ENCODE data around the gene OTUD5. TPM values are rescaled to one million over a fixed set of nuclear protein-coding genes. Genes with fewer than 3 reads are reported as not detected.
"Not testable (repeated sequence)": the region's sequence is repeated elsewhere in the genome, so short reads cannot be mapped to it uniquely, and the experiment has no call there.

Gene OTUD5
- total RNA-seq, 2 donors from 2014 or later: 50.3 to 56.5 TPM

- H3K4me1 Mint-ChIP-seq: no peaks in the 10 kb centered on the region
- DNase-seq: no peak
- no peak overlapping the region for H3K9ac ChIP-seq (ENCODE audit: extremely low read depth, low read length, poor library complexity, severe bottlenecking)
- H3K27ac Mint-ChIP-seq: no peak overlapping the region
- H3K9me3 Mint-ChIP-seq: peaks cover 60% of the 10 kb centered on the region
- no peak overlapping the region for H3K4me3 ChIP-seq (ENCODE audit: low read length)
- peaks cover 19% of the 10 kb centered on the region for H3K36me3 ChIP-seq (ENCODE audit: control insufficient read depth, insufficient read depth, low read length)
- no peaks in the 10 kb centered on the region for H3K27me3 Mint-ChIP-seq (ENCODE audit: insufficient read depth)
- no peak overlapping the region for H3K27ac ChIP-seq (ENCODE audit: low read depth, low read length)
- 95% methylated on average over 7 of the region's 10 CpGs; no CpG with 5 or more reads in 1 of the 2 experiments for WGBS, 2 experiments (ENCODE audit: insufficient coverage in 1 of 2, insufficient read length in 1 of 2)
- peaks cover 49% of the 10 kb centered on the region for H3K36me3 Mint-ChIP-seq (ENCODE audit: low read depth)
- TF ChIP-seq, protein P1, sequence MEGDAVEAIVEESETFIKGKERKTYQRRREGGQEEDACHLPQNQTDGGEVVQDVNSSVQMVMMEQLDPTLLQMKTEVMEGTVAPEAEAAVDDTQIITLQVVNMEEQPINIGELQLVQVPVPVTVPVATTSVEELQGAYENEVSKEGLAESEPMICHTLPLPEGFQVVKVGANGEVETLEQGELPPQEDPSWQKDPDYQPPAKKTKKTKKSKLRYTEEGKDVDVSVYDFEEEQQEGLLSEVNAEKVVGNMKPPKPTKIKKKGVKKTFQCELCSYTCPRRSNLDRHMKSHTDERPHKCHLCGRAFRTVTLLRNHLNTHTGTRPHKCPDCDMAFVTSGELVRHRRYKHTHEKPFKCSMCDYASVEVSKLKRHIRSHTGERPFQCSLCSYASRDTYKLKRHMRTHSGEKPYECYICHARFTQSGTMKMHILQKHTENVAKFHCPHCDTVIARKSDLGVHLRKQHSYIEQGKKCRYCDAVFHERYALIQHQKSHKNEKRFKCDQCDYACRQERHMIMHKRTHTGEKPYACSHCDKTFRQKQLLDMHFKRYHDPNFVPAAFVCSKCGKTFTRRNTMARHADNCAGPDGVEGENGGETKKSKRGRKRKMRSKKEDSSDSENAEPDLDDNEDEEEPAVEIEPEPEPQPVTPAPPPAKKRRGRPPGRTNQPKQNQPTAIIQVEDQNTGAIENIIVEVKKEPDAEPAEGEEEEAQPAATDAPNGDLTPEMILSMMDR (conservative IDR thresholded peaks at IDR 0.05): no peak
- no peak overlapping the region for H3K4me3 Mint-ChIP-seq
- H3K27me3 ChIP-seq (ENCODE audit: control insufficient read depth, insufficient read depth, low read length, poor library complexity, severe bottlenecking): no peaks in the 10 kb centered on the region
- no peaks in the 10 kb centered on the region for H3K9me3 ChIP-seq (ENCODE audit: control insufficient read depth, low read length)
- no peaks in the 10 kb centered on the region for H3K4me1 ChIP-seq (ENCODE audit: control insufficient read depth, insufficient read depth, low read length)
These were observed 23.8 kb upstream of the OTUD5 start for GRCh38 chrX:48981178-48981577.

- DNase-seq; H3K4me1 Mint-ChIP-seq; H3K9ac ChIP-seq (ENCODE audit: extremely low read depth, low read length, poor library complexity, severe bottlenecking); H3K27ac Mint-ChIP-seq; H3K4me1 ChIP-seq (ENCODE audit: control insufficient read depth, insufficient read depth, low read length); H3K27me3 Mint-ChIP-seq (ENCODE audit: insufficient read depth); H3K27me3 ChIP-seq (ENCODE audit: control insufficient read depth, insufficient read depth, low read length, poor library complexity, severe bottlenecking); H3K27ac ChIP-seq (ENCODE audit: low read depth, low read length); H3K4me3 ChIP-seq (ENCODE audit: low read length); H3K9me3 ChIP-seq (ENCODE audit: control insufficient read depth, low read length); H3K4me3 Mint-ChIP-seq: not testable (repeated sequence)
- H3K9me3 Mint-ChIP-seq: peaks cover 62% of the 10 kb centered on the region
- peaks cover 19% of the 10 kb centered on the region for H3K36me3 ChIP-seq (ENCODE audit: control insufficient read depth, insufficient read depth, low read length)
- H3K36me3 Mint-ChIP-seq (ENCODE audit: low read depth): peaks cover 49% of the 10 kb centered on the region
- 99 to 100% methylated on average over 1 to 3 of the region's 10 CpGs for WGBS, 2 experiments (ENCODE audit: insufficient coverage in 1 of 2, insufficient read length in 1 of 2)
These were observed 22.9 kb upstream of the OTUD5 start for GRCh38 chrX:48980341-48980740.

- WGBS, 2 experiments (ENCODE audit: insufficient coverage in 1 of 2, insufficient read length in 1 of 2): 98% methylated on average over 4 of the region's 5 CpGs; no CpG with 5 or more reads in 1 of the 2 experiments
- no peak for DNase-seq
- H3K36me3 ChIP-seq (ENCODE audit: control insufficient read depth, insufficient read depth, low read length): peaks cover 14% of the 10 kb centered on the region
- no peak overlapping the region for H3K4me3 ChIP-seq (ENCODE audit: low read length)
- peaks cover 60% of the 10 kb centered on the region for H3K9me3 Mint-ChIP-seq
- H3K27ac Mint-ChIP-seq: no peak overlapping the region
- no peak overlapping the region for H3K9ac ChIP-seq (ENCODE audit: extremely low read depth, low read length, poor library complexity, severe bottlenecking)
- no peaks in the 10 kb centered on the region for H3K27me3 ChIP-seq (ENCODE audit: control insufficient read depth, insufficient read depth, low read length, poor library complexity, severe bottlenecking)
- TF ChIP-seq, protein P1 (conservative IDR thresholded peaks at IDR 0.05): no peak
- H3K4me1 ChIP-seq (ENCODE audit: control insufficient read depth, insufficient read depth, low read length): no peaks in the 10 kb centered on the region
- H3K4me1 Mint-ChIP-seq: no peaks in the 10 kb centered on the region
- H3K9me3 ChIP-seq (ENCODE audit: control insufficient read depth, low read length): no peaks in the 10 kb centered on the region
- H3K36me3 Mint-ChIP-seq (ENCODE audit: low read depth): peaks cover 40% of the 10 kb centered on the region
- no peak overlapping the region for H3K27ac ChIP-seq (ENCODE audit: low read depth, low read length)
- H3K27me3 Mint-ChIP-seq (ENCODE audit: insufficient read depth): no peaks in the 10 kb centered on the region
- no peak overlapping the region for H3K4me3 Mint-ChIP-seq
These were observed 20.8 kb upstream of the OTUD5 start for GRCh38 chrX:48978226-48978625.

DNA sequence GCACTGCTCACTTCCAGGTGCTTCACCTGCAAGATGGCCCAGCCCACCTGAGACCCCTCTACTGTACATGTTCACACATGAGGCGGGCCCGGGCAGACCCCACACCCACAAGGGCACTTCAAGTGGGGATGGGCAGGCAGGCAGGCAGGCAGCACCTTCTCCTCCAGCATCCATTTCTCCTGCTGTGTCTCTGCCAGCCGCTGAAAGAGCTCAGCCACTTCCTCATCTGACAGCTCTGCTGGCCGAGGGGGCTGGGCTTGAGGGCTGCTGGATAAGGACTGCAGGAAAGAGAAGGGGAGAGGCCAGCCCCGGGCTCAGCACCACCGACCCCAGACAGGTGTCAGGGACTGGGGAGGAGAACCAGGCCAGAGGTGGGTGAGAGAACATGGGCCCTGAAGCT, 18.7 kb upstream of the OTUD5 start:
- Mint-ChIP-seq H3K27me3 (ENCODE audit: insufficient read depth) (no peaks in the 10 kb centered on the region), H3K27ac (no peak overlapping the region), H3K36me3 (ENCODE audit: low read depth) (peaks cover 37% of the 10 kb centered on the region), H3K4me3 (no peak overlapping the region), H3K4me1 (no peaks in the 10 kb centered on the region), H3K9me3 (peaks cover 49% of the 10 kb centered on the region)
- peaks cover 7% of the 10 kb centered on the region for H3K36me3 ChIP-seq (ENCODE audit: control insufficient read depth, insufficient read depth, low read length)
- WGBS, 2 experiments (ENCODE audit: insufficient coverage in 1 of 2, insufficient read length in 1 of 2): 87% methylated on average over 6 of the region's 6 CpGs; no CpG with 5 or more reads in 1 of the 2 experiments
- no peaks in the 10 kb centered on the region for H3K9me3 ChIP-seq (ENCODE audit: control insufficient read depth, low read length)
- TF ChIP-seq, protein P1 (conservative IDR thresholded peaks at IDR 0.05): no peak
- H3K4me3 ChIP-seq (ENCODE audit: low read length): no peak overlapping the region
- H3K27me3 ChIP-seq (ENCODE audit: control insufficient read depth, insufficient read depth, low read length, poor library complexity, severe bottlenecking): no peaks in the 10 kb centered on the region
- no peak overlapping the region for H3K9ac ChIP-seq (ENCODE audit: extremely low read depth, low read length, poor library complexity, severe bottlenecking)
- no peaks in the 10 kb centered on the region for H3K4me1 ChIP-seq (ENCODE audit: control insufficient read depth, insufficient read depth, low read length)
- no peak overlapping the region for H3K27ac ChIP-seq (ENCODE audit: low read depth, low read length)
- no peak for DNase-seq

All from endodermal cell (in vitro differentiated cells).